Ishikawa (cell line): ENCODE data around the gene GPR63.

ENCODE experiments used
- CEBPB ChIP-seq: IDR thresholded peaks from 2 replicates; pipeline ENCODE4 v1.6.1; 2012
- CREB1 ChIP-seq: IDR thresholded peaks from 2 replicates; pipeline ENCODE4 v1.6.1; 2012; ENCODE audit warnings: low read depth
- EGR1 ChIP-seq: IDR thresholded peaks from 2 replicates; pipeline ENCODE4 v1.6.1; 2012
- EP300 ChIP-seq: IDR thresholded peaks from 2 replicates; pipeline ENCODE4 v1.6.1; 2012; ENCODE audit warnings: borderline replicate concordance
- FOXM1 ChIP-seq: IDR thresholded peaks from 2 replicates; pipeline ENCODE4 v1.6.1; 2012; ENCODE audit warnings: low read depth, borderline replicate concordance
- NFIC ChIP-seq: IDR thresholded peaks from 2 replicates; pipeline ENCODE4 v1.6.1; 2012
- RAD21 ChIP-seq: IDR thresholded peaks from 2 replicates; pipeline ENCODE4 v1.6.1; 2012; ENCODE audit warnings: low read depth
- REST ChIP-seq: IDR thresholded peaks from 2 replicates; pipeline ENCODE4 v1.6.1; 2012; ENCODE audit warnings: low read depth, mild to moderate bottlenecking
- TAF1 ChIP-seq: IDR thresholded peaks from 2 replicates; pipeline ENCODE4 v1.6.1; 2012; ENCODE audit warnings: low read depth, mild to moderate bottlenecking
- TCF12 ChIP-seq: IDR thresholded peaks from 2 replicates; pipeline ENCODE4 v1.6.1; 2012; ENCODE audit warnings: low read depth
- TEAD4 ChIP-seq: IDR thresholded peaks from 2 replicates; pipeline ENCODE4 v1.6.1; 2012
- USF1 ChIP-seq: IDR thresholded peaks from 2 replicates; pipeline ENCODE4 v1.6.1; 2012
- YY1 ChIP-seq: IDR thresholded peaks from 2 replicates; pipeline ENCODE4 v1.6.1; 2012; ENCODE audit warnings: low read depth
- ZBTB7A ChIP-seq: IDR thresholded peaks from 2 replicates; pipeline ENCODE4 v1.6.1; 2012; ENCODE audit warnings: low read depth
- TF ChIP-seq, protein P1 (sequence below): IDR thresholded peaks from 2 replicates; pipeline ENCODE4 v1.6.1; 2012

Gene GPR63

GRCh38 chr6:96809119-96809518 is 28.2 kb downstream of the GPR63 start:
- TF ChIP-seq RAD21 (no peak), YY1 (no peak), NFIC (no peak), CEBPB (no peak), EGR1 (no peak), CREB1 (no peak), TEAD4 (no peak), REST (no peak), EP300 (no peak), TAF1 (no peak), ZBTB7A (no peak), USF1 (no peak), FOXM1 (no peak), TCF12 (no peak)
- TF ChIP-seq, protein P1, sequence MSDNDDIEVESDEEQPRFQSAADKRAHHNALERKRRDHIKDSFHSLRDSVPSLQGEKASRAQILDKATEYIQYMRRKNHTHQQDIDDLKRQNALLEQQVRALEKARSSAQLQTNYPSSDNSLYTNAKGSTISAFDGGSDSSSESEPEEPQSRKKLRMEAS, result no peak

- no peak for TF ChIP-seq NFIC
- TF ChIP-seq, protein P1, result no peak
- no peak for TF ChIP-seq TAF1
- TF ChIP-seq TEAD4, result no peak
- TF ChIP-seq CEBPB, result no peak
- no peak for TF ChIP-seq FOXM1
- TF ChIP-seq TCF12, result no peak
- TF ChIP-seq CREB1, result no peak
- TF ChIP-seq RAD21, result no peak
Measured at GRCh38 chr6:96803106-96803481, 34.2 kb downstream of the GPR63 start.

GRCh38 chr6:96795481-96795880 is 41.8 kb downstream of the GPR63 start:
- TF ChIP-seq USF1 (no peak), CREB1 (no peak), RAD21 (no peak), ZBTB7A (no peak), TCF12 (no peak), TAF1 (no peak), NFIC (no peak), CEBPB (no peak), EGR1 (no peak), EP300 (no peak), REST (no peak), YY1 (no peak), TEAD4 (no peak), FOXM1 (no peak)
- TF ChIP-seq, protein P1, result no peak

DNA sequence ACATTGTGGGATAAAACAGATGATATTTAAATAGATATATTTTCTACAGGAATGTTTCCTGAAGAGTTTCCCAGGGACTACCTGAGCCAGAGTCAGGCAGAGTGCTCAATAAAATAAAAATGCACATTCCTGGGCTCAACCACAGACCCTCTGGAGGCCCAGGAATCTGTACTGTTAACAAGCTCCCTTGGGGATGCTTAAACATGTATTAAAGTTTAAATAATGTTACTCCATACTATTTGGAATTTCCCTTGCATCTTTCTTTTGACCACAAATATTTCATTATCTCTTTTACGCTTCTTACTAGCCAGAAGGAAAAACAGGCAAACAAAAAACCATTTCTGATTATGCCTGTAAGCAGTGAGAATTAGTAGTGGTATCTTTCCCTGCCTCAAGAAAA is 42.3 kb downstream of the GPR63 start:
- TF ChIP-seq REST (no peak), TAF1 (no peak), TCF12 (no peak), FOXM1 (no peak), NFIC (no peak), EP300 (no peak), EGR1 (no peak), USF1 (no peak), RAD21 (no peak), TEAD4 (no peak), CREB1 (no peak), YY1 (no peak), CEBPB (no peak), ZBTB7A (no peak)
- TF ChIP-seq, protein P1, result no peak
